Subcutaneous abdominal adipose tissue (tissue), 5 donors: Measurements from ENCODE around the gene FAT2.

Source experiments
- H3K27ac ChIP-seq: one replicate; pipeline ENCODE4 v1.7.0; 2013; ENCODE audit warnings: low read depth, mild to moderate bottlenecking, inconsistent platforms, low read length, moderate library complexity
- H3K27me3 ChIP-seq, 5 donors: one replicate each; pipeline ENCODE4 v1.7.0; 2013; ENCODE audit warnings: low read length in 5 of 5, inconsistent platforms in 1 of 5; ENCODE audit not compliant: control insufficient read depth in 5 of 5, insufficient read depth in 4 of 5
- H3K36me3 ChIP-seq, 5 donors: one replicate each; pipeline ENCODE4 v1.7.0; 2013; ENCODE audit warnings: low read length in 5 of 5; ENCODE audit not compliant: control insufficient read depth in 5 of 5, insufficient read depth in 5 of 5
- H3K4me1 ChIP-seq, 5 donors: one replicate each; pipeline ENCODE4 v1.7.0; 2013; ENCODE audit warnings: low read length in 5 of 5, mild to moderate bottlenecking in 3 of 5, moderate library complexity in 1 of 5; ENCODE audit not compliant: control insufficient read depth in 5 of 5, insufficient read depth in 5 of 5
- H3K4me3 ChIP-seq, 5 donors: one replicate each; pipeline ENCODE4 v1.7.0; 2013; ENCODE audit warnings: low read length in 5 of 5, low read depth in 1 of 5
- H3K9ac ChIP-seq, 5 donors: one replicate each; pipeline ENCODE4 v1.7.0; 2013; ENCODE audit warnings: low read length in 5 of 5, mild to moderate bottlenecking in 4 of 5, moderate library complexity in 3 of 5
- H3K9me3 ChIP-seq, 5 donors: one replicate each; pipeline ENCODE4 v1.7.0; 2013; ENCODE audit warnings: low read length in 5 of 5; ENCODE audit not compliant: control insufficient read depth in 5 of 5
- donor health status: healthy.
- donor health status: healthy.
- donor health status: healthy.
- donor health status: healthy.
- donor health status: healthy.

Gene FAT2

GRCh38 chr5:151591144-151591819 is at the start of gene FAT2:
Gene FAT2, minus strand, starts transcription at chr5:151591331. Its CDS starts 22,400 bp downstream, at chr5:151568931.
- no peaks in the 10 kb centered on the region for H3K27me3 ChIP-seq
- H3K9me3 ChIP-seq: no peaks in the 10 kb centered on the region
- peak within 1 kb of the TSS; percentile 82 for H3K27ac ChIP-seq
- H3K36me3 ChIP-seq: no peaks in the 10 kb centered on the region
- H3K4me1 ChIP-seq: peaks cover 9 to 59% (median 42%) of the 10 kb centered on the region in 5 donors
- H3K4me3 ChIP-seq: peak within 1 kb of the TSS in 3 of 5 donors; percentile 7 to 39 (median 25)
- H3K9ac ChIP-seq: peak within 1 kb of the TSS in 1 of 5 donors; percentile 21

- no peak overlapping the region for H3K27ac ChIP-seq
- peaks cover 0 to 16% (median 10%) of the 10 kb centered on the region in 5 donors for H3K4me1 ChIP-seq
- H3K9me3 ChIP-seq: peaks cover 0 to 3% (median 0%) of the 10 kb centered on the region in 5 donors
- no peak overlapping the region for H3K9ac ChIP-seq
- no peaks in the 10 kb centered on the region for H3K27me3 ChIP-seq
- no peak overlapping the region for H3K4me3 ChIP-seq
- H3K36me3 ChIP-seq: no peaks in the 10 kb centered on the region
These were observed 47.5 kb upstream of the FAT2 start for GRCh38 chr5:151638619-151639018.

GRCh38 chr5:151637676-151638075 is 46.5 kb upstream of the FAT2 start:
- Histone ChIP-seq H3K9ac (no peak overlapping the region), H3K4me3 (no peak overlapping the region), H3K36me3 (no peaks in the 10 kb centered on the region), H3K27me3 (no peaks in the 10 kb centered on the region), H3K4me1 (peaks cover 0 to 18% (median 14%) of the 10 kb centered on the region in 5 donors), H3K27ac (no peak overlapping the region), H3K9me3 (peaks cover 0 to 3% (median 0%) of the 10 kb centered on the region in 5 donors)

- Histone ChIP-seq H3K4me3 (no peak overlapping the region), H3K27me3 (no peaks in the 10 kb centered on the region), H3K27ac (no peak overlapping the region), H3K9ac (no peak overlapping the region), H3K4me1 (peaks cover under 1 to 18% (median 11%) of the 10 kb centered on the region in 5 donors), H3K9me3 (no peaks in the 10 kb centered on the region), H3K36me3 (no peaks in the 10 kb centered on the region)
These were observed 42.8 kb upstream of the FAT2 start for GRCh38 chr5:151633892-151634291.

- Histone ChIP-seq H3K27ac (no peak overlapping the region), H3K4me3 (peak overlapping the region in 1 of 5 donors; percentile 14), H3K27me3 (no peaks in the 10 kb centered on the region), H3K9ac (peak overlapping the region in 1 of 5 donors; percentile 21), H3K9me3 (no peaks in the 10 kb centered on the region), H3K36me3 (no peaks in the 10 kb centered on the region), H3K4me1 (peaks cover 9 to 27% (median 20%) of the 10 kb centered on the region in 5 donors)
These were observed 41.8 kb upstream of the FAT2 start for GRCh38 chr5:151632941-151633340.

- Histone ChIP-seq H3K9ac (peak overlapping the region in 1 of 5 donors; percentile 21), H3K27ac (no peak overlapping the region)
These were observed 41.4 kb upstream of the FAT2 start for GRCh38 chr5:151632524-151632923.

GRCh38 chr5:151631941-151632340 is 40.8 kb upstream of the FAT2 start:
- Histone ChIP-seq H3K27ac (no peak overlapping the region), H3K9me3 (no peaks in the 10 kb centered on the region), H3K36me3 (no peaks in the 10 kb centered on the region), H3K9ac (no peak overlapping the region), H3K4me1 (peaks cover 9 to 32% (median 23%) of the 10 kb centered on the region in 5 donors), H3K27me3 (no peaks in the 10 kb centered on the region), H3K4me3 (no peak overlapping the region)

More at GRCh38 chr5:151632524-151632923, 41.4 kb upstream of the FAT2 start:
- Histone ChIP-seq H3K4me1 (peaks cover 9 to 31% (median 23%) of the 10 kb centered on the region in 5 donors), H3K27me3 (no peaks in the 10 kb centered on the region), H3K4me3 (peak overlapping the region in 1 of 5 donors; percentile 14), H3K36me3 (no peaks in the 10 kb centered on the region), H3K9me3 (no peaks in the 10 kb centered on the region)

- Histone ChIP-seq H3K9me3 (no peaks in the 10 kb centered on the region), H3K9ac (no peak overlapping the region), H3K4me3 (no peak overlapping the region), H3K4me1 (peaks cover 10 to 35% (median 23%) of the 10 kb centered on the region in 5 donors), H3K27ac (no peak overlapping the region), H3K27me3 (no peaks in the 10 kb centered on the region), H3K36me3 (no peaks in the 10 kb centered on the region)
These were observed 39.0 kb upstream of the FAT2 start for GRCh38 chr5:151630088-151630487.

- Histone ChIP-seq H3K27ac (peak overlapping the region; percentile 54), H3K4me3 (no peak overlapping the region)
These were observed 37.1 kb upstream of the FAT2 start for GRCh38 chr5:151628112-151628823.

GRCh38 chr5:151627650-151628049 is 36.5 kb upstream of the FAT2 start:
- no peaks in the 10 kb centered on the region for H3K9me3 ChIP-seq
- no peak overlapping the region for H3K9ac ChIP-seq
- H3K27ac ChIP-seq: no peak overlapping the region
- no peaks in the 10 kb centered on the region for H3K27me3 ChIP-seq
- no peak overlapping the region for H3K4me3 ChIP-seq
- H3K4me1 ChIP-seq: peaks cover 13 to 51% (median 28%) of the 10 kb centered on the region in 5 donors
- no peaks in the 10 kb centered on the region for H3K36me3 ChIP-seq

More at GRCh38 chr5:151628112-151628823, 37.1 kb upstream of the FAT2 start:
- no peaks in the 10 kb centered on the region for H3K27me3 ChIP-seq
- no peaks in the 10 kb centered on the region for H3K36me3 ChIP-seq
- peak overlapping the region in 1 of 5 donors; percentile 56 for H3K9ac ChIP-seq
- no peaks in the 10 kb centered on the region for H3K9me3 ChIP-seq
- peaks cover 11 to 51% (median 30%) of the 10 kb centered on the region in 5 donors for H3K4me1 ChIP-seq
